ENCODE measurements around the gene ELMOD3. TPM values are rescaled to one million over a fixed set of nuclear protein-coding genes. Genes with fewer than 3 reads are reported as not detected.

The ELMOD3 gene
- polyA plus RNA-seq, 3 donors, result 24.3 to 28.6 (median 25.1) TPM

DNA sequence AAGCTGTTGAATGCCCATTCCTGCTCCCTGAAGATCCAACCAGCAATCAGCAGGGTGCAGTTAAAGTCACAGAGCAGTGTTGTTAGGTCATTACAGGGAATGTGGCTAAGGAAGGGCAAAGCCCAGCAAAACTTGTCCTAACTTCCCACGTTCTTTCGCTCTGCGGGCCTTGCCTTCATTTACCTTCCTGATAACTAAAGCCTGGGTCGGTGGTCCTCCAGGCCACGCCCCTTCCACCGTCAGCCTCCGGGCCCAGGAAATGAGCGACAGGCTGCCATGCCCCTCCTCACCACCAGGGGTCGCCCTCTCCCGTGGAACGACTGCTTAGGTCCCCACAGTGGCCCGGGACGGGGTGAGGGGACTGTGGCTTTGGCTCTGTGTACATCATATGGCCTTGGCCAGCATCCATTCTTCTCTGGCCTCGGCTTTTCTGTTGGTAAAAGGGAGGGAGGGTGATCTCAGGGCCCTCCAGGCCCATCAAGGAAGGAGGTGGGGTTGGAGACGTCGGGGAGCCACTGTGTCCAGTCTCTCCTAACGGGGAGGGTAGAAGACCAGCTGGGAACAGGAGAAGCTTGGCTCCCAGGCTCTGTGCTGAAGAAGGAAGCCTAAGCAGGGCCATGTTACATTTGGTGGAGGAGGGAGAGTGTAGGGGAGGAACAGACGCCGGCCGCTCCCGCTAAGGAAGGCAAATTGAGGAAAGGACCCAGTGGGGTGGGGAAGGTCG is 66.1 kb downstream of the ELMOD3 start:
- DNase-seq (ENCODE audit: low read depth in 3 of 3, low spot score in 2 of 3), result no peak

GRCh38 chr2:85421260-85422071 is 66.9 kb downstream of the ELMOD3 start:
- no peak for DNase-seq (ENCODE audit: low read depth in 3 of 3, low spot score in 2 of 3)

DNA sequence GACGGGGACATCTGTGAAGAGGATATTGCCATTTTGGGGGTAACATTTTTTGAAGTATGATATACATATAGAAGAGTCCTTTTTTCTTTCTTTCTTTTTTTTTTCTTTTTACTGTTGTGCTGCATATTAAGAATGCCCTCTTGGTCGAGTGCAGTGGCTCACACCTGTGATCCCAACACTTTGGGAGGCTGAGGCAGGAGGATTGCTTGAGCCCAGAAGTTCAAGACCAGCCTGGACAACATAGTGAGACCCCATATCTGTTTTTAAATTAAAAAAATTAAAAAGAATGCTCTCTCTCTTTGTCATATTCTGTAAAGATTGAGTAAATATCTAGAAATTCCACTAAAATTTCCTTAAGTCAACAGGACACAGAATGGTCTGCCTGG is 67.5 kb downstream of the ELMOD3 start:
- no peak for DNase-seq (ENCODE audit: low read depth in 3 of 3, low spot score in 2 of 3)

DNA sequence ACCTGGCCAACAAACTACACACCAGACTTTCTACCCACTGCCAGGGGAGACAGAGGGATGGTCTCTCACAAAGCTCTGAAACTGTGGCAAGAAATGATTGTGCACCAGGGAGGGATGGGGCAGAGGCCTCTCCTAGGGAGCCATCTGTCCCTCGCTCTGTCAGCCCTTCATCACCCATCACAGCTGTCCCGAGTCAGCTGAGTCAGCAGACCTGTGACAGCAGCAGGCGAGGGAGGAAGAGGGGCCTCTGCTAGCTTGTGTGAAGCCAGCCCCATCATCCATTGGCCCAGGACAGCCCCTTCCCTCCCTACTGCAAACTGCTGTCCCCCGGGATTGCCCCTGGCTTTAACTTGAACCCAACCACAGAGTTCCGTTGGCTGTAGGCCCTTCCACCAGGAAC is 69.0 kb downstream of the ELMOD3 start:
- no peak for DNase-seq (ENCODE audit: low read depth in 3 of 3, low spot score in 2 of 3)

DNA sequence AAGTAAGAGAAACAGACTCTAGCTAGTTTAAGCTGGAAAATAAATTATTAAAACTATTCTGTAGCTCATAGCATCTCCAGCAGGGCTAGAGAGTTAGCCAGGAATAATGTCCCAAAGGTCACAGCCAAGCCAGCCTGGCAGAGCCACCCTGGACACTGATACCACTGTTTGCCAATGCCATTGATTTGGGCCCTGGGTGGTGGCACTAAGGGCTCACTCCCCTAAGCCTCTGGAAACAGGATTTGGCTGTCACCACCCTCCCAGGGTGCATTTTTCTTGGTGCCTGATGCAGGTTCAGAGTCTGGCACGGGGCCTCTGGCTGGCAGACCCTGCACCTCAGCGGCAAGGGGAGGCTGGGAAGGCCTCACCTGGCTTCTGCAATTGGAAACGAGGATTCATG is 71.0 kb downstream of the ELMOD3 start:
- no peak for DNase-seq (ENCODE audit: low read depth in 3 of 3, low spot score in 2 of 3)

DNA sequence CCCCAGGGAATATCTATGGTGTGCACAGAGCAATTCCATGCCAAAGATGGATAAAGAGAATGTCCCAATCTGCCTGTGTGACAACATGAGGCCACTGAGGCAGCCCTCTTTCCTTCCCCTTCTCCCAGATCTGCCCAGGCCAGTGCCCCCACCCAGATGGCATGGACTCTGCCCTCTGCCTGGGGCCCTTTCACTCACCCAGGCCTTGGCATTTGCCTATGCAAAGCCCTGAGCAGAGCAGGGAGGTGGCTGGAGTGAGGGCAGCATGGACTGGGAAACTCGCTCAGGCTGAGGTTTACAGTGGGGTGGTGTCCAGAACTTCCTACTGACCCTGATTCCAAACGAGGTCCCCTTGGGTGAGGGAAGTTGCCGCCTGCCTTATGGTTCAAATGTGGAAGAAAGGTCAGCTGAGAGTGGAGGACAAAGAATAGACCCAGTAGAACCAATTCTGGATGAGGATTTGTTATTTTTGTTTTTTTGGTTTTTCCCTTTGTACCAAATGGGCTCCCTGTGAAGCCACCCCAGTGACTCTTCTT is 72.8 kb downstream of the ELMOD3 start:
- DNase-seq (ENCODE audit: low read depth in 3 of 3, low spot score in 2 of 3), result no peak

- DNase-seq (ENCODE audit: low read depth in 3 of 3, low spot score in 2 of 3), result no peak
Measured at GRCh38 chr2:85428343-85428881, 73.8 kb downstream of the ELMOD3 start.

DNA sequence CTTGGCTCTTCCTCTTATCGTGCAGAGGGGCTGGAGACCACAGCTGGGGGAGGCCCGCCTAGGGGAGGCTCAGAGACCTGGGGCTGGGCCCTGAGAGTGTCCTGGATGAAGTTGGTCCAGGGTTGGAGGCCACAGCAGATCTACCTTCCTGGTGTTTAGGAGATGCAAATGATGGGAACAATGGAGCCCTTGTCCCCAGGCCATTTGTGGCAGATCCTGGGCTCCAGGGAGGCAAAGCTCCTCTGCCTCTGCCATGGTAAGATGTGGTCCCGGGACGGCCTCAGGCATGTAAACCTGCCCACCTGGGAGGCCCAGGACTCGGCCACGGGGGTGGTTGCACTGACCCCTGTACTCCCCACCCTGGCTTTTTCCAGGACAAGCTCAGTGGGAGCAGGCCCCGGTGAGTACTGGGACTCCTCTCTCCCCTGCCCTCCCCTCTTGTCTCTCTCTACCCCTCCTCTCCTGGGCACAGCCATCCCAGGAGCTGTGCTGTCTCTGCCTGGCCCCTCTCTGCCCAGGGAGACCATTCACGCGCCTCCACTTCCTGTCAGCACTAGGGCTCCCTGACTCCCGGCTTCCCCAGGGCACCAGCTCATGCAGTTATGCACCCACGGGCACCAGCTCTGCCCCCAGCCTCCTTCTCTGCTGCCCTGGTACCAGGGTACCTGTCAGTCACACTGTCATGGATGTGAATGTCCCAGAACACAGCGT is 74.8 kb downstream of the ELMOD3 start:
- no peak for DNase-seq (ENCODE audit: low read depth in 3 of 3, low spot score in 2 of 3)

- DNase-seq (ENCODE audit: low read depth in 3 of 3, low spot score in 2 of 3), result no peak
Measured at GRCh38 chr2:85429924-85430289, 75.3 kb downstream of the ELMOD3 start.

DNA sequence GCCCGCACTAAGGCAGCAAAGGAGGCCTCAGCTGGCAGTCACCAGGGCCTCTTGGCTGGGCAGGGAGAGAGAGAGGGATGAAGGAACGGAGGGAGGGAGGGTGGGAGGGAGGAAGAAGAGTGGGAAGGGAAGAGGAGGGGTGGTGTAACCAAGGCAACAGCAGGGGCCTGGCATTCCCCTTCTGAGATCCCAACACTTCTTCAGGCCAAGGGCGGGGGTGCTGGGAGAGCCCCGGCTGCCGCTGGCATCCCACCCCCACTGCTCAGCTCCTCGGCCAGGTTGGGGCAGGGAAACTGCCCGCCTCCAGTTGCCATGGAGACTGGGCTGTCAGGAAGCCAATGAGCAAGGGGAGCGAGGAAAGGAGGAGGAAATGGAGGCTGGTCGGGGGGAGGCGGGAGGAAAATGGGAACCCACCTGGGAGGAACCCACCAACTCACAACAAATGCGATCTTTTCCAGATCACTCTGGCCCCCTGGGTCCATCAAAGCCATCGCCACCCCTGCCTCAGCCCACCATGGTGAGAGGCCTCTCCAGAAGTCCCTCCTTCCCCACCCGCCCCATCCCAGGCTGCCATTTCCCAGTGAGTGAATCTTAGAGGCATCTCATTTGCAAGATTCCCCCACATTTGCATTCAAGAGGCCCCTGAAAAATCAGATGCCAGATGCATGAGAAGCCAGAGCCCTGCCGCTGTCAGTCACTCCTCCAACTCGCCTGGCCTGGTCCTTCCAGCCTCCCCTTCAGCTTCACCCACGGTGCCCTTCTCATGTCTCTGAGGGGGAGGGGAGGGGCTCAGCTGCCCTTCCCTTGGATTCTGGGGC is 76.4 kb downstream of the ELMOD3 start:
- DNase-seq (ENCODE audit: low read depth in 3 of 3, low spot score in 2 of 3), result no peak

- DNase-seq (ENCODE audit: low read depth in 3 of 3, low spot score in 2 of 3), result no peak
Measured at GRCh38 chr2:85431570-85432205, 77.1 kb downstream of the ELMOD3 start.

GRCh38 chr2:85433511-85434089 is 79.0 kb downstream of the ELMOD3 start:
- DNase-seq (ENCODE audit: low read depth in 3 of 3, low spot score in 2 of 3), result no peak

GRCh38 chr2:85434696-85435095 is 80.1 kb downstream of the ELMOD3 start:
- no peak for DNase-seq (ENCODE audit: low read depth in 3 of 3, low spot score in 2 of 3)

- no peak for DNase-seq (ENCODE audit: low read depth in 3 of 3, low spot score in 2 of 3)
Measured at GRCh38 chr2:85435220-85435958, 80.8 kb downstream of the ELMOD3 start.

DNA sequence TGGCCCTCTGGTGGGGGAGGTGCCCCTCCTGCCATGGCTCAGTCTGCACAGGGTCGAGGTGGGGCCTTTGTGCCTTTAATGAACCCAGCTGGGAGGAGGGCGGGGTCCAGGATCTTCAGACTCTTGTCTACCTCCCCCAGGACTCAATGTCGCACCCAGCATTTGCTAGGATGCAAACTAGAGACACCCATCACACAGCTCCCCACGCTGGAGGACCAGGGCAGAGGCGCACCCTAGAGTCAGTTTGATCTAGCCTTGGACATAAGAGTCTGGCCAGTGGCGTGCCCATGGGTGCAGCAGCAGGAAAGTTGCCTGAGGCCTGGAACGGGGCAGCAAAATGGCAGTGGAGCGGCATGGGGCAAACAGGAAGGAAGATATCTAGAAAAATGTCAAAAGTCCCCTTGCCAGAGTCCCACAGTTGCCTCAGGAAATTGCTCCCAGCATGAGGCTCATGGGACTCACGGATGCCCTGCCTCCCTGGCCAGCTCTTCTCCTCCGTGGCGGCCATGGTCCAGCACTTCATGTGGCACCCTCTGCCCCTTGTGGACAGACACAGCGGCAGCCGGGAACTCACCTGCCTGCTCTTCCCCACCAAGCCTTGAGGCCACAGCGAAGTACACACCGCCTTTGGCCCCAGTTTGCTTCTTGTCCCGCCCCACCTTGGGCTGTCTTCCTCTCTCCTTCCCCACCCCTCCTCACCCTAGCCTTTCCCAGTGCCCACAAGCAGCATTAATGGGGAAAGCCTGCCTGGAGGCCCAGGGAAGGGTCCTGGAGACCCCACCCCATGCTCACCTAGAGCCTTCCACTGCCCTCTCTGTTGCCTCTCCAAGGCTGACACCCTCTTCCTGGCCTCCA is 81.6 kb downstream of the ELMOD3 start:
- no peak for DNase-seq (ENCODE audit: low read depth in 3 of 3, low spot score in 2 of 3)

DNA sequence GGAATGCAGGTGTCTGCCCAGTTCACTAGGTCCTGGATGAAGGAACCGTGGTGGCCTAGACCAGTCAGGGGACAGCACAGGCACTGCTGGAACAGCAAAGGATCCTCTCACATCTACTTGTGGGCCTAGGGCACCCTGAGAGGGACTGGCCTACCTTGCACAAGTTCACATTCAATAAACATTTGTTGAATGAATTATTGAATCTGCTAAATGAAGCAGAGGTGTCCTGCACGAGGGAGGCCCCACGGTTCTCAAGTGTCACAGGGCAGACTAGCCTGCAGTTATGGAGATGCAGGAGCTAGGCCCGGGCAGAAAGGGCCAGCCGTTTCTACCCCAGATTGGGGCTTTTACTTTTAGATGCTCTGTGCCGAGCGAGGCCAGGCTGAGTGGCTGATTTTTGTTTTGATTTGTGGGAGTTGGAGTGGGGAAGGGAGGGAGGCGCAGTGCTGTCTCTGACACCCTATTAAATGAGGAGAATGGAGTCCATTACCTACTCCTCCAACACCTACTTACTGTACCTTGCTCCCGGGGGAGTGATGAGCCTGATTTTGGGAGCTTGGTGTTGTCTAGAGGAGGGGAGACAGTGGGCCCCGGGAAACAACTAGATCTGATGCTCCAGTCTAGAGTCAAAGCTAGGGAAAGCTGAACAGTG is 82.4 kb downstream of the ELMOD3 start:
- no peak for DNase-seq (ENCODE audit: low read depth in 3 of 3, low spot score in 2 of 3)

DNA sequence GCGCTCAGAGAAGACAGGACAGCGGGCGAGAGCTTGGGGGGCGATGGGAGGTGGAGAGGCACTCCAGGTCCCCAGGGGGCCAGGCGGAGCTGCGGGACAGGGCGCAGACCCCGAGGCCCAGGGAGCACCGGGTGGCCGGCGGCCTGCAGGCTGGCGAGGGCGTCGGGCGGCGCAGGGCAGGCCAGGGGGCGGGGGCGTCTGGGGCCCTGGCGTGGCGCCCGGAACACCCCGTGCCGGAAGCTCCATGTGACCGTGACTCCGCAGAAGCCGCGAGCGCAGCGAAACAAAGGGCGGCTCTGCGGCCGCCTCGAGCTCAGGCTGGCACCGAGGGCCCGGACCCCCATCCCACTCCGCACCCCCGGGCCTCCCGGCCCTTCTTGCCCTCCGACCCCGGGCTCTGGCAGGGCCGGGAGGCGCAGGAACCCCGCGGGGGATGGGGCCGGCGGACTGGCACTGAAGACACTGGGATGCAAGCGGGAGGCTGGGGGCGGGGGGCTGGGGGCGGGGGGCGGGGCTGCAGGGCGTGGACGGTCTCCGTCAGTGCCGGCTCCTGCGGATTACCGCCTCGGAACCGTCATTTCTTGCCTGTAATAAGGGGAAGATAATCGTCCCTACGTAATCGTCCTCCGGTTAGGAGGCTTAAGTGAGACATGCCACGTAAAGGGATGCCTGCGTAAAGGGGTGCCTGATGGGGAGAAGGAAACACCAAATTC is 83.1 kb downstream of the ELMOD3 start:
- no peak for DNase-seq (ENCODE audit: low read depth in 3 of 3, low spot score in 2 of 3)

Measured in right renal cortex interstitium (tissue), 3 donors.